Motor neuron (in vitro differentiated cells): Measurements from ENCODE around the gene LMBR1L. TPM values are rescaled to one million over a fixed set of nuclear protein-coding genes. Genes with fewer than 3 reads are reported as not detected.
A peak's percentile ranks its signal among the peaks of the same experiment; 100 is the strongest.

Experiments
- ATAC-seq, 8 experiments: fragments of 200-7000 bp; cut with Tn5 transposase; replicated peaks in 6 of 8; 2 replicates each; pipeline ENCODE4 v1.8.0; 2021; ENCODE audit warnings: mild to moderate bottlenecking in 8 of 8, moderate library complexity in 8 of 8
- H3K27ac ChIP-seq, 2 donors: fragments of 250-450 bp; sonication (Bioruptor Pico); 2 replicates each; pipeline ENCODE4 v1.9.0; 2021; ENCODE audit warnings: antibody characterized with exemption in 2 of 2, mild to moderate bottlenecking in 2 of 2, moderate library complexity in 1 of 2
- H3K4me1 ChIP-seq, 2 donors: fragments of 250-450 bp; sonication (Bioruptor Pico); replicated peaks in 1 of 2; 2 replicates each; pipeline ENCODE4 v1.6.1; 2021; ENCODE audit warnings: antibody characterized with exemption in 2 of 2, mild to moderate bottlenecking in 2 of 2, moderate library complexity in 1 of 2
- H3K4me3 ChIP-seq, 5 donors: fragments of 250-450 bp; sonication (Bioruptor Pico); 2 replicates each; pipeline ENCODE4 v1.9.0; 2021; ENCODE audit warnings: antibody characterized with exemption in 5 of 5, mild to moderate bottlenecking in 5 of 5, moderate library complexity in 4 of 5
- WGBS, 10 experiments: fragments of 450-650 bp; shearing (Covaris generic); methylation state at CpG; one replicate each; pipeline ENCODE4 v1.0.0; 2022; 5-methylcytosine and 5-hydroxymethylcytosine counted together
- in situ Hi-C, 9 experiments: fragments of 400-800 bp; cut with MboI; loops; one replicate each; pipeline ENCODE4 v1.15.0; 2021; ENCODE audit warnings: low sequenced_read_pairs in 9 of 9, low pct_unique_long_range_greater_than_20kb in 2 of 9; ENCODE audit not compliant: unreplicated experiment in 9 of 9
- total RNA-seq, 8 experiments: library from RNA; unstranded; fragments of 300-600 nt; gene quantifications; 2 replicates each; pipeline versions ENCODE4 v1.2.3 to v1.2.4, GENCODE V29; 2022

LMBR1L gene
- total RNA-seq, 8 experiments from 2014 or later, result 27.6 to 85.8 (median 67.2) TPM

GRCh38 chr12:49091836-49092085 is 18.9 kb downstream of the LMBR1L start:
- WGBS, 10 experiments, result 7 to 8% methylated on average over 3 to 6 of the region's 14 CpGs; no CpG with 5 or more reads in 8 of the 10 experiments
- peaks cover 21 to 39% of the 10 kb centered on the region in 2 donors for H3K4me1 ChIP-seq
- in situ Hi-C loops, result no loop called here
- H3K4me3 ChIP-seq, result peak overlapping the region; percentile 30 to 47 (median 31)
- peak in 2 of 8 experiments; percentile 2 to 15 for ATAC-seq
- H3K27ac ChIP-seq, result no peak overlapping the region

- Histone ChIP-seq H3K4me1 (peaks cover 21 to 39% of the 10 kb centered on the region in 2 donors), H3K27ac (no peak overlapping the region), H3K4me3 (peak overlapping the region in 4 of 5 donors; percentile 30 to 47 (median 34))
- no peak for ATAC-seq
- WGBS, 10 experiments, result 23 to 75% (median 48%) methylated on average over 3 to 10 of the region's 41 CpGs; no CpG with 5 or more reads in 5 of the 10 experiments
- in situ Hi-C loops, result no loop called here
Observed at GRCh38 chr12:49091056-49091835, 19.4 kb downstream of the LMBR1L start.

GRCh38 chr12:49089821-49090773 is 20.6 kb downstream of the LMBR1L start:
- Histone ChIP-seq H3K27ac (no peak overlapping the region), H3K4me1 (peaks cover 20 to 36% of the 10 kb centered on the region in 2 donors), H3K4me3 (peak overlapping the region; percentile 14 to 34 (median 32))
- in situ Hi-C loops, result no loop called here
- ATAC-seq, result peak; percentile 5 to 42 (median 10)
- WGBS, 10 experiments, result 0 to 40% (median 7%) methylated on average over 1 to 11 of the region's 88 CpGs; no CpG with 5 or more reads in 1 of the 10 experiments

GRCh38 chr12:49088932-49089330 is 21.7 kb downstream of the LMBR1L start:
- H3K4me1 ChIP-seq, result peaks cover 10 to 25% of the 10 kb centered on the region in 2 donors
- ATAC-seq, result no peak
- H3K27ac ChIP-seq, result no peak overlapping the region
- no peak overlapping the region for H3K4me3 ChIP-seq
- 20 to 100% (median 28%) methylated on average over 1 to 2 of the region's 6 CpGs; no CpG with 5 or more reads in 6 of the 10 experiments for WGBS, 10 experiments
- in situ Hi-C loops, result no loop called here

GRCh38 chr12:49088150-49088931 is 22.3 kb downstream of the LMBR1L start:
- H3K4me3 ChIP-seq, result peak overlapping the region in 3 of 5 donors; percentile 1 to 6 (median 2)
- peak; percentile 85 to 93 (median 90) for ATAC-seq
- H3K4me1 ChIP-seq, result peaks cover 10 to 21% of the 10 kb centered on the region in 2 donors
- WGBS, 10 experiments, result 0 to 6% (median 0%) methylated on average over 2 to 11 of the region's 18 CpGs; no CpG with 5 or more reads in 3 of the 10 experiments
- in situ Hi-C loops, result no loop called here
- no peak overlapping the region for H3K27ac ChIP-seq

- WGBS, 10 experiments, result 21 to 100% (median 83%) methylated on average over 1 to 3 of the region's 3 CpGs; no CpG with 5 or more reads in 2 of the 10 experiments
- H3K27ac ChIP-seq, result no peak overlapping the region
- H3K4me1 ChIP-seq, result peaks cover 6 to 10% of the 10 kb centered on the region in 2 donors
- no peak for ATAC-seq
- in situ Hi-C loops, result no loop called here
- H3K4me3 ChIP-seq, result no peak overlapping the region
Observed at GRCh38 chr12:49086116-49086515, 24.5 kb downstream of the LMBR1L start.

GRCh38 chr12:49084438-49084837 is 26.2 kb downstream of the LMBR1L start:
- in situ Hi-C loops, result no loop called here
- no peak for ATAC-seq
- WGBS, 10 experiments, result 80 to 100% (median 98%) methylated on average over 1 to 3 of the region's 3 CpGs; no CpG with 5 or more reads in 2 of the 10 experiments
- Histone ChIP-seq H3K4me3 (no peak overlapping the region), H3K27ac (no peak overlapping the region), H3K4me1 (peaks cover 3 to 6% of the 10 kb centered on the region in 2 donors)

GRCh38 chr12:49079793-49080192 is 30.9 kb downstream of the LMBR1L start:
- no peak overlapping the region for H3K4me3 ChIP-seq
- no peaks in the 10 kb centered on the region for H3K4me1 ChIP-seq
- ATAC-seq, result no peak
- 33 to 50% (median 40%) methylated on average over 1 of the region's 1 CpG; no CpG with 5 or more reads in 7 of the 10 experiments for WGBS, 10 experiments
- in situ Hi-C loops, result no loop called here
- no peak overlapping the region for H3K27ac ChIP-seq

GRCh38 chr12:49070971-49071370 is 39.7 kb downstream of the LMBR1L start:
- Histone ChIP-seq H3K27ac (no peak overlapping the region), H3K4me3 (no peak overlapping the region), H3K4me1 (peaks cover 3 to 10% of the 10 kb centered on the region in 2 donors)
- 72 to 100% (median 93%) methylated on average over 1 to 11 of the region's 11 CpGs; no CpG with 5 or more reads in 2 of the 10 experiments for WGBS, 10 experiments
- in situ Hi-C loops, result no loop called here
- ATAC-seq, result no peak

- Histone ChIP-seq H3K27ac (peak within 1 kb of the TSS in 1 of 2 donors; percentile 39), H3K4me3 (peak within 1 kb of the TSS; percentile 56 to 73 (median 64)), H3K4me1 (peaks cover 3 to 10% of the 10 kb centered on the region in 2 donors)
- in situ Hi-C loops, result no loop called here
- ATAC-seq, result peak; percentile 98 to 99 (median 98)
- 0 to 10% (median 2%) methylated on average over 2 to 11 of the region's 60 CpGs; no CpG with 5 or more reads in 2 of the 10 experiments for WGBS, 10 experiments
Observed at GRCh38 chr12:49069507-49070346, 40.9 kb downstream of the LMBR1L start, which contains the start of gene RHEBL1. Gene RHEBL1 (minus strand): TSS chr12:49069979. CDS start chr12:49069785, 194 bp downstream.

GRCh38 chr12:49068879-49069506 is 41.7 kb downstream of the LMBR1L start:
- in situ Hi-C loops, result no loop called here
- Histone ChIP-seq H3K4me1 (peaks cover 3 to 10% of the 10 kb centered on the region in 2 donors), H3K4me3 (peak overlapping the region; percentile 56 to 73 (median 64)), H3K27ac (peak overlapping the region in 1 of 2 donors; percentile 39)
- peak in 4 of 8 experiments; percentile 3 to 12 (median 5) for ATAC-seq
- WGBS, 10 experiments, result 20 to 64% (median 43%) methylated on average over 3 to 6 of the region's 21 CpGs; no CpG with 5 or more reads in 4 of the 10 experiments
